ENCODE measurements around the gene AKR1B15.
"Not testable (repeated sequence)": the region's sequence is repeated elsewhere in the genome, so short reads cannot be mapped to it uniquely, and the experiment has no call there.

DNA sequence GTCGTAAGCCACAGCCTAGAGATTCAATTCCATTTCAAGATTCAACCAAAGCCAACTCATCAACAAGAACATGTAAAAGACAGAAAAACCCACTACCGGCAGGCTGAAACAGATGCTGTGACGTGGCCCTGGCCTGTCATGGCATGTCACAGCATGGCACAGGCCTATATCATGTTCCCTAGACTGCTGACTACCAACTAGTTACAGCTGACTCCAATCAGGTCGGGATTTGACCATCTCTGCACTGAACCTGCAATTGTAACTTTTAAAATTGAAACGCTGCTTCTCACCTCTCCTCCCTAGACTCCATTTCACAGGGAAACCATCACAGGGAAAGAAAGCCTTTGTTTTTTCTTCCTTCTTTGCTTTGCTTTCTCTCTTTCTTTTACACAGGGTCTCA, 12.7 kb downstream of the AKR1B15 start:
- TF ChIP-seq, protein P1, sequence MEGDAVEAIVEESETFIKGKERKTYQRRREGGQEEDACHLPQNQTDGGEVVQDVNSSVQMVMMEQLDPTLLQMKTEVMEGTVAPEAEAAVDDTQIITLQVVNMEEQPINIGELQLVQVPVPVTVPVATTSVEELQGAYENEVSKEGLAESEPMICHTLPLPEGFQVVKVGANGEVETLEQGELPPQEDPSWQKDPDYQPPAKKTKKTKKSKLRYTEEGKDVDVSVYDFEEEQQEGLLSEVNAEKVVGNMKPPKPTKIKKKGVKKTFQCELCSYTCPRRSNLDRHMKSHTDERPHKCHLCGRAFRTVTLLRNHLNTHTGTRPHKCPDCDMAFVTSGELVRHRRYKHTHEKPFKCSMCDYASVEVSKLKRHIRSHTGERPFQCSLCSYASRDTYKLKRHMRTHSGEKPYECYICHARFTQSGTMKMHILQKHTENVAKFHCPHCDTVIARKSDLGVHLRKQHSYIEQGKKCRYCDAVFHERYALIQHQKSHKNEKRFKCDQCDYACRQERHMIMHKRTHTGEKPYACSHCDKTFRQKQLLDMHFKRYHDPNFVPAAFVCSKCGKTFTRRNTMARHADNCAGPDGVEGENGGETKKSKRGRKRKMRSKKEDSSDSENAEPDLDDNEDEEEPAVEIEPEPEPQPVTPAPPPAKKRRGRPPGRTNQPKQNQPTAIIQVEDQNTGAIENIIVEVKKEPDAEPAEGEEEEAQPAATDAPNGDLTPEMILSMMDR (IDR thresholded peaks at IDR 0.05), result not testable (repeated sequence)
- not testable (repeated sequence) for TF ChIP-seq EZH2 (IDR thresholded peaks at IDR 0.05)

All from neural progenitor cell (in vitro differentiated cells).